NB4 (cell line): ENCODE data around the gene KLF7.

Experiments
- POLR2A ChIP-seq: IDR thresholded peaks from 2 replicates; pipeline ENCODE4 v1.6.1; 2011; ENCODE audit warnings: mild to moderate bottlenecking; ENCODE audit not compliant: insufficient read length; ENCODE audit errors: extremely low read depth
- TF ChIP-seq, protein P1 (sequence below): IDR thresholded peaks from one replicate; pipeline ENCODE4 v1.5.1; 2012; ENCODE audit warnings: low read depth, low read length

DNA sequence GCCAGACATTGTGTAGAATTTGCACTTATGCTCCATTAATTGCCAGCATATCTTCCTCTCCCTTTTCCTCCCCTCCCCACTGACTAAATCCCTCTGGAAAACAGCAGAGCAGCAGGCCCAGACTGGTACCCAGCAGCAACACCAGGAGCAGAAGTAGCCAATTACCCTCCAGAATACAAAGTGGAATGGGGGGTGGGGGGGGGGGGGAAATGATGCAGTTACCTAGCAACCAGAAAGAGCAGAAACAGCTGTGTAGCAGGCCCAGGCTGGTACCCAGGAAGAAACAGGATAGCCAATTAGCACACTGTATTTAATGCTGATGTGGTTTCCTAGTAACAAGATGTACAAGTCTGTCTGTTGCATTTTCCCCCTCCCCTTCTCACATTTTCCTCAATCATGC lies 52.3 kb downstream of the KLF7 start:
- TF ChIP-seq, protein P1, sequence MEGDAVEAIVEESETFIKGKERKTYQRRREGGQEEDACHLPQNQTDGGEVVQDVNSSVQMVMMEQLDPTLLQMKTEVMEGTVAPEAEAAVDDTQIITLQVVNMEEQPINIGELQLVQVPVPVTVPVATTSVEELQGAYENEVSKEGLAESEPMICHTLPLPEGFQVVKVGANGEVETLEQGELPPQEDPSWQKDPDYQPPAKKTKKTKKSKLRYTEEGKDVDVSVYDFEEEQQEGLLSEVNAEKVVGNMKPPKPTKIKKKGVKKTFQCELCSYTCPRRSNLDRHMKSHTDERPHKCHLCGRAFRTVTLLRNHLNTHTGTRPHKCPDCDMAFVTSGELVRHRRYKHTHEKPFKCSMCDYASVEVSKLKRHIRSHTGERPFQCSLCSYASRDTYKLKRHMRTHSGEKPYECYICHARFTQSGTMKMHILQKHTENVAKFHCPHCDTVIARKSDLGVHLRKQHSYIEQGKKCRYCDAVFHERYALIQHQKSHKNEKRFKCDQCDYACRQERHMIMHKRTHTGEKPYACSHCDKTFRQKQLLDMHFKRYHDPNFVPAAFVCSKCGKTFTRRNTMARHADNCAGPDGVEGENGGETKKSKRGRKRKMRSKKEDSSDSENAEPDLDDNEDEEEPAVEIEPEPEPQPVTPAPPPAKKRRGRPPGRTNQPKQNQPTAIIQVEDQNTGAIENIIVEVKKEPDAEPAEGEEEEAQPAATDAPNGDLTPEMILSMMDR: no peak
- no peak for TF ChIP-seq POLR2A
